CD14-positive monocyte (primary cell): ENCODE measurements around the gene CANX. TPM values are rescaled to one million over a fixed set of nuclear protein-coding genes. Genes with fewer than 3 reads are reported as not detected.

Source experiments
- DNase-seq, 3 donors: peaks; one replicate each; pipeline ENCODE4 v3.0.0-alpha.2; 2011 to 2022
- H2AFZ ChIP-seq: 2 replicates; pipeline ENCODE4 v1.6.0; 2012; ENCODE audit warnings: mild to moderate bottlenecking, low read depth, low read length, inconsistent platforms; ENCODE audit not compliant: insufficient read depth, poor library complexity, severe bottlenecking
- H3K27ac ChIP-seq, 2 donors: 1 replicate in 1 of 2; 2 replicates in 1 of 2; pipeline ENCODE4 v1.5.1; 2012 to 2013; ENCODE audit warnings: low read length in 2 of 2, control low read depth in 1 of 2, inconsistent platforms in 1 of 2, low read depth in 1 of 2, mild to moderate bottlenecking in 1 of 2
- H3K27me3 ChIP-seq, 2 donors: one replicate each; pipeline versions ENCODE4 v1.6.0 to v1.6.1; 2011 to 2013; ENCODE audit warnings: low read length in 2 of 2; ENCODE audit not compliant: control insufficient read depth in 2 of 2, insufficient read depth in 2 of 2
- H3K36me3 ChIP-seq, 2 donors: replicated peaks in 1 of 2; 1 replicate in 1 of 2; 2 replicates in 1 of 2; pipeline versions ENCODE4 v1.5.1 to v1.6.1; 2012 to 2013; ENCODE audit warnings: low read length in 2 of 2, control low read depth in 1 of 2, inconsistent platforms in 1 of 2, mild to moderate bottlenecking in 1 of 2; ENCODE audit not compliant: insufficient read depth in 2 of 2, control insufficient read depth in 1 of 2
- H3K4me1 ChIP-seq, 2 donors: 1 replicate in 1 of 2; 2 replicates in 1 of 2; pipeline versions ENCODE4 v1.5.1 to v1.6.1; 2012 to 2013; ENCODE audit warnings: low read length in 2 of 2, control low read depth in 1 of 2, inconsistent platforms in 1 of 2, mild to moderate bottlenecking in 1 of 2, moderate library complexity in 1 of 2; ENCODE audit not compliant: insufficient read depth in 2 of 2, control insufficient read depth in 1 of 2
- H3K4me2 ChIP-seq: replicated peaks from 2 replicates; pipeline ENCODE3; 2012; ENCODE audit warnings: low read length, moderate library complexity, mild to moderate bottlenecking; ENCODE audit not compliant: poor library complexity, severe bottlenecking; ENCODE audit errors: extremely low read depth
- H3K4me3 ChIP-seq, 3 experiments: fragments of 200-600 bp in 1 of 3; sonication (generic) in 1 of 3; replicated peaks in 1 of 3; 1 replicate in 2 of 3; 2 replicates in 1 of 3; pipeline ENCODE4 v1.5.1; 2011 to 2013; ENCODE audit warnings: low read length in 3 of 3, mild to moderate bottlenecking in 3 of 3, control low read depth in 2 of 3, low read depth in 2 of 3, inconsistent platforms in 1 of 3, moderate library complexity in 1 of 3
- H3K79me2 ChIP-seq: 2 replicates; pipeline ENCODE4 v1.6.0; 2012; ENCODE audit warnings: mild to moderate bottlenecking, control low read depth, inconsistent platforms, low read length, moderate library complexity; ENCODE audit not compliant: insufficient read depth
- H3K9ac ChIP-seq: 2 replicates; pipeline ENCODE4 v1.6.0; 2017; ENCODE audit warnings: low read length, mild to moderate bottlenecking; ENCODE audit not compliant: insufficient read depth, poor library complexity, severe bottlenecking
- H3K9me3 ChIP-seq, 2 donors: replicated peaks in 1 of 2; 1 replicate in 1 of 2; 2 replicates in 1 of 2; pipeline versions ENCODE4 v1.5.1 to v1.6.1; 2012 to 2013; ENCODE audit warnings: low read length in 2 of 2, control low read depth in 1 of 2; ENCODE audit not compliant: control insufficient read depth in 1 of 2, insufficient read depth in 1 of 2
- H4K20me1 ChIP-seq: 2 replicates; pipeline ENCODE4 v1.6.0; 2012; ENCODE audit warnings: mild to moderate bottlenecking, low read length, control low read depth, moderate library complexity; ENCODE audit not compliant: insufficient read depth
- H3K27ac Mint-ChIP-seq, 7 donors: one replicate each; pipeline ENCODE4 v1.8.0; 2020; ENCODE audit warnings: mild to moderate bottlenecking in 7 of 7, mixed read lengths in 7 of 7, moderate library complexity in 6 of 7, inconsistent platforms in 2 of 7
- H3K27me3 Mint-ChIP-seq, 3 donors: one replicate each; pipeline ENCODE4 v1.8.0; 2021 to 2022; ENCODE audit warnings: low read depth in 3 of 3, mild to moderate bottlenecking in 3 of 3, mixed read lengths in 3 of 3, moderate library complexity in 3 of 3, inconsistent platforms in 1 of 3
- H3K36me3 Mint-ChIP-seq, 2 donors: one replicate each; pipeline ENCODE4 v1.8.0; 2020; ENCODE audit warnings: mixed read lengths in 2 of 2, inconsistent platforms in 1 of 2, mild to moderate bottlenecking in 1 of 2
- H3K4me1 Mint-ChIP-seq: one replicate; pipeline ENCODE4 v1.8.0; 2020; ENCODE audit warnings: mild to moderate bottlenecking, mixed read lengths
- H3K4me3 Mint-ChIP-seq, 2 donors: one replicate each; pipeline ENCODE4 v1.8.0; 2020; ENCODE audit warnings: mild to moderate bottlenecking in 2 of 2, mixed read lengths in 2 of 2, moderate library complexity in 1 of 2
- H3K9me3 Mint-ChIP-seq, 7 donors: one replicate each; pipeline ENCODE4 v1.8.0; 2020 to 2022; ENCODE audit warnings: mixed read lengths in 7 of 7, mild to moderate bottlenecking in 6 of 7, moderate library complexity in 6 of 7, inconsistent platforms in 2 of 7
- CTCF ChIP-seq: fragments of 200-600 bp; IDR thresholded peaks from one replicate; pipeline ENCODE4 v1.8.0; 2022; ENCODE audit warnings: antibody characterized with exemption, mild to moderate bottlenecking
- WGBS: methylation state at CpG from one replicate; pipeline ENCODE4 v1.1.5; 2013; ENCODE audit warnings: missing lambda C conversion rate; ENCODE audit not compliant: insufficient coverage; 5-methylcytosine and 5-hydroxymethylcytosine counted together
- intact Hi-C, 2 donors: fragments of 100-400 bp; cut with micrococcal nuclease; formaldehyde crosslinking; loops; one replicate each; pipeline versions ENCODE4 v1.15.0 to v1.15.1; 2023
- polyA plus RNA-seq, 3 donors: library from polyadenylated mRNA; depleted of rRNA in 1 of 3; unstranded in 2 of 3; stranded (reverse) in 1 of 3; fragments of 300-500 nt in 2 of 3; fragments of >200 nt in 1 of 3; fragmentation: Illumina TruSeq in 2 of 3; gene quantifications; 1 replicate in 2 of 3; 2 replicates in 1 of 3; pipeline ENCODE4 v1.2.3, GENCODE V29; 2012 to 2021

Gene CANX
- polyA plus RNA-seq, 3 donors, result 78.1 to 368 (median 259) TPM

- H3K9me3 ChIP-seq, result no peaks in the 10 kb centered on the region
- Mint-ChIP-seq H3K27me3 (no peaks in the 10 kb centered on the region), H3K9me3 (no peaks in the 10 kb centered on the region), H3K36me3 (peaks cover 75 to 91% of the 10 kb centered on the region in 2 donors), H3K4me3 (no peak overlapping the region), H3K4me1 (peaks cover 7% of the 10 kb centered on the region), H3K27ac (peak overlapping the region in 1 of 7 donors; percentile 52)
- peaks cover 48% of the 10 kb centered on the region for H4K20me1 ChIP-seq
- no peak overlapping the region for H3K9ac ChIP-seq
- intact Hi-C loops, result no loop called here
- TF ChIP-seq CTCF, result no peak
- no peaks in the 10 kb centered on the region for H3K27me3 ChIP-seq
- H3K4me1 ChIP-seq, result peaks cover 0 to 6% of the 10 kb centered on the region in 2 donors
- H3K4me2 ChIP-seq, result no peak overlapping the region
- no peak overlapping the region for H3K4me3 ChIP-seq
- H3K79me2 ChIP-seq, result peaks cover 93% of the 10 kb centered on the region
- no peak for DNase-seq
- H2AFZ ChIP-seq, result no peak overlapping the region
- WGBS, result no CpG with 5 or more reads among the region's 2 CpGs
- H3K36me3 ChIP-seq, result peaks cover 89 to 98% of the 10 kb centered on the region in 2 donors
- no peak overlapping the region for H3K27ac ChIP-seq
Measured at GRCh38 chr5:179720222-179720621, 21.5 kb downstream of the CANX start.

GRCh38 chr5:179724163-179724562, 25.4 kb downstream of the CANX start:
- 100% methylated on average over 1 of the region's 4 CpGs for whole genome bisulfite sequencing
- peaks cover 23% of the 10 kb centered on the region for H4K20me1 ChIP-seq

More at GRCh38 chr5:179724163-179724562, 25.4 kb downstream of the CANX start:
- Histone ChIP-seq H3K27ac (peak overlapping the region in 1 of 2 donors; percentile 25), H3K4me2 (no peak overlapping the region), H3K4me3 (no peak overlapping the region), H3K79me2 (peaks cover 78% of the 10 kb centered on the region), H3K4me1 (peaks cover 17 to 22% of the 10 kb centered on the region in 2 donors), H3K36me3 (peaks cover 86 to 97% of the 10 kb centered on the region in 2 donors), H3K9ac (no peak overlapping the region), H3K27me3 (no peaks in the 10 kb centered on the region), H2AFZ (no peak overlapping the region), H3K9me3 (no peaks in the 10 kb centered on the region)
- no peak for DNase-seq
- intact Hi-C loops, result no loop called here
- Mint-ChIP-seq H3K27ac (peak overlapping the region in 2 of 7 donors; percentile 32 to 58), H3K4me3 (no peak overlapping the region), H3K4me1 (peaks cover 22% of the 10 kb centered on the region), H3K9me3 (no peaks in the 10 kb centered on the region), H3K36me3 (peaks cover 75 to 93% of the 10 kb centered on the region in 2 donors), H3K27me3 (peaks cover 0 to 2% (median 0%) of the 10 kb centered on the region in 3 donors)
- no peak for TF ChIP-seq CTCF
